Breast epithelium (tissue), 4 donors: ENCODE measurements around the gene ZP2. TPM values are rescaled to one million over a fixed set of nuclear protein-coding genes. Genes with fewer than 3 reads are reported as not detected.
"Not testable (repeated sequence)": the region's sequence is repeated elsewhere in the genome, so short reads cannot be mapped to it uniquely, and the experiment has no call there.

Source experiments
- DNase-seq, 2 donors: peaks; one replicate each; pipeline ENCODE4 v3.0.0-alpha.2; 2019; ENCODE audit warnings: low spot score in 2 of 2
- H3K27ac ChIP-seq, 2 donors: fragments of 200-600 bp; sonication (generic) in 1 of 2; one replicate each; pipeline ENCODE4 v1.5.1; 2016 to 2019; ENCODE audit warnings: mild to moderate bottlenecking in 1 of 2
- H3K27me3 ChIP-seq, 2 donors: fragments of 200-600 bp; sonication (generic) in 1 of 2; one replicate each; pipeline versions ENCODE4 v1.5.1 to v1.6.0; 2017 to 2019; ENCODE audit warnings: control low read depth in 1 of 2, mild to moderate bottlenecking in 1 of 2
- H3K36me3 ChIP-seq: fragments of 200-600 bp; one replicate; pipeline ENCODE4 v1.5.1; 2019
- H3K4me1 ChIP-seq, 2 donors: fragments of 200-600 bp; sonication (generic); one replicate each; pipeline ENCODE4 v1.5.1; 2016 to 2019; ENCODE audit warnings: control low read depth in 1 of 2
- H3K4me3 ChIP-seq, 3 donors: fragments of 200-600 bp; sonication (generic); 1 replicate in 2 of 3; 2 replicates in 1 of 3; pipeline ENCODE4 v1.5.1; 2016 to 2019; ENCODE audit warnings: mild to moderate bottlenecking in 3 of 3, moderate library complexity in 2 of 3
- H3K9me3 ChIP-seq, 2 donors: fragments of 200-600 bp; sonication (generic) in 1 of 2; one replicate each; pipeline ENCODE4 v1.5.1; 2016 to 2019; ENCODE audit warnings: control low read depth in 1 of 2
- POLR2A ChIP-seq: fragments of 450-650 bp; IDR thresholded peaks from one replicate; pipeline ENCODE4 v1.6.1; 2016; ENCODE audit warnings: antibody characterized with exemption, mild to moderate bottlenecking, moderate library complexity
- POLR2AphosphoS5 ChIP-seq, 3 donors: sonication (generic); formaldehyde crosslinking; IDR thresholded peaks; one replicate each; pipeline ENCODE4 v1.6.1; 2017; ENCODE audit warnings: antibody characterized with exemption in 3 of 3
- intact Hi-C: fragments of 100-400 bp; cut with DNase I; formaldehyde crosslinking; loops from one replicate; pipeline ENCODE4 v1.15.1; 2023; ENCODE audit warnings: low total_unique reads
- total RNA-seq, 3 donors: library from RNA; depleted of rRNA; stranded (reverse); fragments of >200 nt; gene quantifications; one replicate each; pipeline ENCODE4 v1.1.0, GENCODE V29; 2016
- TF ChIP-seq, protein P1 (sequence below), 3 donors: fragments of 450-650 bp; IDR thresholded peaks; one replicate each; pipeline ENCODE4 v1.5.1; 2016 to 2017; ENCODE audit warnings: antibody characterized with exemption in 3 of 3, mild to moderate bottlenecking in 3 of 3, moderate library complexity in 3 of 3

ZP2 gene
- total RNA-seq, result not detected

GRCh38 chr16:21211486-21211885 is at the start of gene ZP2:
Gene ZP2 (minus strand): TSS chr16:21211574. CDS start chr16:21211547, 27 bp downstream.
- Histone ChIP-seq H3K27ac (no peak within 1 kb of the TSS), H3K4me1 (no peaks in the 10 kb centered on the region), H3K36me3 (no peaks in the 10 kb centered on the region), H3K27me3 (no peaks in the 10 kb centered on the region), H3K9me3 (no peaks in the 10 kb centered on the region), H3K4me3 (no peak within 1 kb of the TSS)
- DNase-seq, result no peak
- intact Hi-C loops, result no loop called here
- no peak for TF ChIP-seq POLR2A
- TF ChIP-seq POLR2AphosphoS5 (IDR thresholded peaks at IDR 0.05), result no peak
- TF ChIP-seq, protein P1, sequence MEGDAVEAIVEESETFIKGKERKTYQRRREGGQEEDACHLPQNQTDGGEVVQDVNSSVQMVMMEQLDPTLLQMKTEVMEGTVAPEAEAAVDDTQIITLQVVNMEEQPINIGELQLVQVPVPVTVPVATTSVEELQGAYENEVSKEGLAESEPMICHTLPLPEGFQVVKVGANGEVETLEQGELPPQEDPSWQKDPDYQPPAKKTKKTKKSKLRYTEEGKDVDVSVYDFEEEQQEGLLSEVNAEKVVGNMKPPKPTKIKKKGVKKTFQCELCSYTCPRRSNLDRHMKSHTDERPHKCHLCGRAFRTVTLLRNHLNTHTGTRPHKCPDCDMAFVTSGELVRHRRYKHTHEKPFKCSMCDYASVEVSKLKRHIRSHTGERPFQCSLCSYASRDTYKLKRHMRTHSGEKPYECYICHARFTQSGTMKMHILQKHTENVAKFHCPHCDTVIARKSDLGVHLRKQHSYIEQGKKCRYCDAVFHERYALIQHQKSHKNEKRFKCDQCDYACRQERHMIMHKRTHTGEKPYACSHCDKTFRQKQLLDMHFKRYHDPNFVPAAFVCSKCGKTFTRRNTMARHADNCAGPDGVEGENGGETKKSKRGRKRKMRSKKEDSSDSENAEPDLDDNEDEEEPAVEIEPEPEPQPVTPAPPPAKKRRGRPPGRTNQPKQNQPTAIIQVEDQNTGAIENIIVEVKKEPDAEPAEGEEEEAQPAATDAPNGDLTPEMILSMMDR (IDR thresholded peaks at IDR 0.05), result no peak

- TF ChIP-seq, protein P1 (IDR thresholded peaks at IDR 0.05), result no peak
- no peak for TF ChIP-seq POLR2AphosphoS5 (IDR thresholded peaks at IDR 0.05)
- intact Hi-C loops, result no loop called here
- no peaks in the 10 kb centered on the region for H3K27me3 ChIP-seq
- DNase-seq, result no peak
- H3K4me1 ChIP-seq, result no peaks in the 10 kb centered on the region
- no peak overlapping the region for H3K27ac ChIP-seq
- H3K36me3 ChIP-seq, result no peaks in the 10 kb centered on the region
- no peaks in the 10 kb centered on the region for H3K9me3 ChIP-seq
- H3K4me3 ChIP-seq, result no peak overlapping the region
Observed at GRCh38 chr16:21257284-21257683, 45.9 kb upstream of the ZP2 start.

DNA sequence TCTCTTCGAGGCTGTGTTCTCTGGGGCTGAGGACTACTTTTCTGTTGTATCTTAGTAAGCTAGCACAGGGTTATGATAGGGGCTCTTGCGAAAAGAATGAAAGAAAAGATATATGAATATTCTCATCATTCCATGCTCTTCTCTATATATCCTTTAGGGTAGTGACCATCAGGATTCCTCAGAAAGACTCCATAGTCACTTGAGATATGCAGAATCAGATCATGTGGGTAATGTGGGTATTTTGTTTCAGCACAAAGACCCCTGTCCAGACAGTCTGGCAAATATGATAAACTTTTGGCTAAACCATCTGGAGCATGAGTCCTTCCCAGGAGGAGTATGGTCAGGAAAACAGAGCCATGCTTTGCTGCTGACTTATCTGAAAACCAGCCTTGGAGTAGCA is 45.3 kb upstream of the ZP2 start:
- Histone ChIP-seq H3K4me3 (no peak overlapping the region), H3K4me1 (no peaks in the 10 kb centered on the region), H3K27me3 (no peaks in the 10 kb centered on the region), H3K9me3 (no peaks in the 10 kb centered on the region), H3K36me3 (no peaks in the 10 kb centered on the region), H3K27ac (no peak overlapping the region)
- no peak for TF ChIP-seq POLR2A
- TF ChIP-seq, protein P1 (IDR thresholded peaks at IDR 0.05), result no peak
- no peak for TF ChIP-seq POLR2AphosphoS5 (IDR thresholded peaks at IDR 0.05)
- intact Hi-C loops, result no loop called here
- DNase-seq, result no peak

DNA sequence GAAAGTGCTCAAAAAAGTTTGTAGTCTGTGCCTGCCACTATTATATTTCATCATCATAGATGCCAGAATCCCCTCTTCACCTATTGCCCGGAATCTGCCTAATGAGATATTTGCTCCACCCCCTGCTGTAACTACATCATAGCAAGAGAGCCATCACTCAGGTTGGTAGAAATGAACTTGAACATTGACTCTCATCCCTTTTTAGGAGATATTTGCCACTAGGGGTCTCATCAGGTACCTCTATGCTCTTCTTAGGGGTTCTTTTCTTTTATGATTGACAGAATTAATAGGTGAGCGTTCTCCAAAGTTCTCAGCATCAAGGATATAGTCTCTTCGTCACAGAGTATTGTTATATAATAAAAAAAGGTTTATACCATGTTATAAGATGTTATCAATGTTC is 42.1 kb upstream of the ZP2 start:
- TF ChIP-seq POLR2A (no peak), POLR2AphosphoS5 (IDR thresholded peaks at IDR 0.05) (no peak)
- TF ChIP-seq, protein P1 (IDR thresholded peaks at IDR 0.05), result no peak
- Histone ChIP-seq H3K27ac (no peak overlapping the region), H3K4me1 (no peaks in the 10 kb centered on the region), H3K4me3 (no peak overlapping the region), H3K36me3 (no peaks in the 10 kb centered on the region), H3K9me3 (no peaks in the 10 kb centered on the region), H3K27me3 (no peaks in the 10 kb centered on the region)
- intact Hi-C loops, result loop anchor here (5.0 kb wide), 1 partner anchor 1409 kb away; no protein-coding TSS in a partner anchor
- DNase-seq, result no peak

DNA sequence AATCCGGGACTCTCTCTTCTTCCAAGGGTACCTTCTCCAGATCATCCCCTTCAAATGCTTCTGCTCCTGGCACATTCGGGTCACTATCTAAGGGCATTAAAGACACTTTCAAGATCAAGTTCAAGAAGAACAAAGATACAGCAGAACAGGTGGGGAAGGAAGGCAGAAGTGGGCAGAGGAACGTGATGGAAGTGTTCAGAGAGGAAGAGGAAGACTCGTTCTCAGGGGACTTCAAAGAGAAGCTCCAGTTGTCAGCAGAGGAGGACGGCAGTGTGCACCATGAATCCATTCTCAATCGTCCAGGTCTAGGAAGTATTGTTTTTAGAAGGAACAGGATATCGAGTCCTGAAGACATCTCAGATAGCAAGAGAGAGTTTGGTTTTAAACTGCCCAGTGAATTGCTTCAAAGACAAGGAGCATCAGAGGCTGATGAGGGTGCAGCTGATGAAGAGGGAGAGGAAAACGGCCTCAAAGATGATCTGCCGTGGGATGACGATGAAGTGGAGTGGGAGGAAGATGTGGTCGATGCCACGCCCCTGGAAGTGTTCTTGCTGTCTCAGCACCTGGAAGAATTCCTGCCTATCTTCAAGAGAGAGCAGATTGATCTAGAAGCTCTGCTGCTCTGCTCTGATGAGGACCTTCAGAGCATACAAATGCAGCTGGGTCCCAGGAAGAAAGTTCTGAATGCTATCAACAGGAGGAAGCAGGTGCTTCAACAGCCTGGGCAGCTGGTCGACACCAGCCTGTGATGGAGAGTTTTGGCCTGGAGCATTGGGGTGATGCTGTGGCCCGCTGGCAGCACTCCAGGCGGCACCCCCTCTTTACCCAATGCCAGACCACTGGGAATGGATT is 38.9 kb upstream of the ZP2 start:
- TF ChIP-seq POLR2A, result no peak
- no peak for TF ChIP-seq POLR2AphosphoS5 (IDR thresholded peaks at IDR 0.05)
- TF ChIP-seq, protein P1 (IDR thresholded peaks at IDR 0.05), result no peak
- no peaks in the 10 kb centered on the region for H3K4me1 ChIP-seq
- no peaks in the 10 kb centered on the region for H3K27me3 ChIP-seq
- no peaks in the 10 kb centered on the region for H3K36me3 ChIP-seq
- H3K27ac ChIP-seq, result no peak overlapping the region
- no peak overlapping the region for H3K4me3 ChIP-seq
- no peaks in the 10 kb centered on the region for H3K9me3 ChIP-seq
- no peak for DNase-seq
- intact Hi-C loops, result loop anchor here (5.0 kb wide), 1 partner anchor 1412 kb away; no protein-coding TSS in a partner anchor

GRCh38 chr16:21248179-21248578 is 36.8 kb upstream of the ZP2 start:
- intact Hi-C loops, H3K36me3 ChIP-seq, H3K4me1 ChIP-seq, H3K27me3 ChIP-seq, DNase-seq, H3K9me3 ChIP-seq, H3K4me3 ChIP-seq, H3K27ac ChIP-seq: not testable (repeated sequence)
